GM11168 (cell line): ENCODE measurements around the gene NMNAT3.

ENCODE experiments used
- in situ Hi-C: fragments of 300-500 bp; cut with MboI; formaldehyde crosslinking; loops from one replicate; pipeline ENCODE4 v1.12.0; 2022; ENCODE audit warnings: low sequenced_read_pairs; ENCODE audit not compliant: unreplicated experiment

Gene NMNAT3

DNA sequence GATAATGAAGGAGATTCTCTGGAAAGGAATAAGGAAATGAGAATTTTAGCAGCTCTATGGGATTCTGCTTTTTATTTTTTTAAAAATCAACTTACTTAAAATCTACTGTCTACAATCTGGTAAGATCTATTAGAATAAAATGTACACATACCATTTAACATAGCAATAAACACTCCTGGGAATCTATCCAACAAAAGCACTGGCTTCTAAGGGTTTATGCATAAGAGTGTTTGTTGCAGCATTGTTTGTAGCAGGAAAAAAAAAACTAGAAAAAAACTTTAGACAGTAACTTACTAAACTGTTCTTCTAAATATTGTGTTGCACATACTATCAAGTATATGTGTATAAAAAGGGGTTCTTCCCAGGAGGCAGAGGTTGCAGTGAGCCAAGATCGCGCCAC, 122.5 kb downstream of the NMNAT3 start:
- in situ Hi-C loops = no loop called here

GRCh38 chr3:139554628-139555027, 123.1 kb downstream of the NMNAT3 start:
- in situ Hi-C loops = no loop called here

- in situ Hi-C loops = no loop called here
Measured at GRCh38 chr3:139552632-139553365, 125.0 kb downstream of the NMNAT3 start.

DNA sequence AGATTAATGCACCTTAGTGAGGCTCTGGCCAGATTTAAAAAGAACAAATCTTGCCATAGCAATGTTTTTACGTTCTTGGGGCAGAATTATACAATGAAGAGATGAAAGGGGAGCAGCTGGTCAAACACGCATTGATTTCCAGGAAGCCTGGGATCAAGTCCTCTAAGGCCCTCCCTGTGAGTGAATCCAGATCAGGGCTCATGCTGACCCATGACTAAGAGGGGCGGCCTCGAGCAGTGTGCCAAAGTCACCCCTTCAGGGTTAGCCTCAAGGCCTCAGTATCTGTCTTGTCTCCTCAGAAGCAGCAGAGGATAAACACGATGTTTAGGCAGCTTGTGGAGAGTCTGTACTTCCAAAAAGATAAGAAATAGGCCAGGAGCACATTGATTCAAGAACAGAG, 129.0 kb downstream of the NMNAT3 start:
- in situ Hi-C loops = loop anchor here (10.0 kb wide), 1 partner anchor 124 kb away; no protein-coding TSS in a partner anchor

DNA sequence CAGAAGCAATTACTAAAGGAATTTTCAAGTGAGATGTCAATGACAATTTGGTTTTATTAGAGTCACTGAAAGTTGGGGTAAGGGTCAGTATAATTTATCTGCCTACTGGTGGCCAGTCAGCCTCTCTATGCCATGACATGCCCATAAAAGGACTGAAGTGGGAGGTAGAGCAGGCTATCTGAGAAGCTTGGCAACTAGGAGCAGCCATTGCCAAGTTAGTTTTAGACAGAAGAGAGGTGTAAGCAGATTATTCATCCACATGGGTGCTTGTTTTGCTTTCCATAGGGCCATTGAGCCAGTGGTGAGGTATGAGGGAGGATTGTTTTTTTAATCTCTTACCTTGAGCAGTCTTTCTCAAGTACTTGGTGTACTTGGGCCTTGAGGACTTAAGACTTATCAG, 130.1 kb downstream of the NMNAT3 start:
- in situ Hi-C loops = loop anchor here (10.0 kb wide), 1 partner anchor 123 kb away; no protein-coding TSS in a partner anchor

- in situ Hi-C loops = loop anchor here (10.0 kb wide), 1 partner anchor 122 kb away; no protein-coding TSS in a partner anchor
Measured at GRCh38 chr3:139546772-139547171, 131.0 kb downstream of the NMNAT3 start.

DNA sequence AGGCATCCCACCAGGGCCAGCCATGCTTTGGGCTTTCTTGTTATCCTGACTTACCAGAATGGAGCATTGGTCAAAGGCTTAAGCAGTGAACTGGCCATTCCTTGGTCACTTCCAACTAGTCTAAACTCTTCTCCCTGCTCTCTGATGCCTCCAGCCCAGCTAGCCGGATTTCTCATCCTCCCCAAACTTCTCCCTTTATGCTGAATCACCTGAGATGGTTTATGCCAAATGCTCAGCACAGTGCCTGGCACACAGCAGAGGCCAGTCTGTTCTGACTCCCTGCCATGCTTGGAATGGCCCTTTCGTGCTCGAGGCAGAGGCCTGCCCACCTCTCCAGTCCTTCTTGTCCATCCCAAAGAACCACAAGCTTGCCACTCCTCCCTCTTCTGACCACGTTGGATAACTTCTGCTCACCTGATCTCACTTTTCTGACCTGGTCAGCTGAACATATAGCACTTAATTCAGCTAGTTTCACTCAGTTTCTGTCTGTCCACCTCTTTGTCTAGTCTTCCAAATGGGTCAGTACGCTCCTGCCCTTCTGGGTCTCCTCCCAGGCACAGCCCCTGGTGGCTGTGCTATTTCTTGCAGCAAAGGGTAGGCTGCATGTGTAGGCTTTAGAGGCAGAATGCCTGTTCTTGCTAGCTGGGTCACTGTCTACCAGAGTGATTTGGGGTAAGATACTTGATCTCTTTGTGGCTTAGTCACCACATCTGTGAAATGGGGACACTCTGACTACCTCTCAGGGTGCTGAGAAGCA, 136.1 kb downstream of the NMNAT3 start:
- in situ Hi-C loops = loop anchor here (10.0 kb wide), 1 partner anchor 117 kb away; no protein-coding TSS in a partner anchor

GRCh38 chr3:139540651-139541531, 136.9 kb downstream of the NMNAT3 start:
- in situ Hi-C loops = loop anchor here (10.0 kb wide), 1 partner anchor 116 kb away; no protein-coding TSS in a partner anchor

- in situ Hi-C loops = no loop called here
Measured at GRCh38 chr3:139538733-139539132, 139.0 kb downstream of the NMNAT3 start.

- in situ Hi-C loops = no loop called here
Measured at GRCh38 chr3:139537795-139538621, 139.8 kb downstream of the NMNAT3 start.

GRCh38 chr3:139537361-139537760, 140.4 kb downstream of the NMNAT3 start:
- in situ Hi-C loops = no loop called here

GRCh38 chr3:139534992-139535879, 142.5 kb downstream of the NMNAT3 start:
- in situ Hi-C loops = no loop called here

- in situ Hi-C loops = no loop called here
Measured at GRCh38 chr3:139534455-139534812, 143.3 kb downstream of the NMNAT3 start.

GRCh38 chr3:139533781-139534454, 143.9 kb downstream of the NMNAT3 start:
- in situ Hi-C loops = no loop called here

GRCh38 chr3:139532976-139533375, 144.8 kb downstream of the NMNAT3 start:
- in situ Hi-C loops = no loop called here

GRCh38 chr3:139530717-139531116, 147.1 kb downstream of the NMNAT3 start:
- in situ Hi-C loops = no loop called here

DNA sequence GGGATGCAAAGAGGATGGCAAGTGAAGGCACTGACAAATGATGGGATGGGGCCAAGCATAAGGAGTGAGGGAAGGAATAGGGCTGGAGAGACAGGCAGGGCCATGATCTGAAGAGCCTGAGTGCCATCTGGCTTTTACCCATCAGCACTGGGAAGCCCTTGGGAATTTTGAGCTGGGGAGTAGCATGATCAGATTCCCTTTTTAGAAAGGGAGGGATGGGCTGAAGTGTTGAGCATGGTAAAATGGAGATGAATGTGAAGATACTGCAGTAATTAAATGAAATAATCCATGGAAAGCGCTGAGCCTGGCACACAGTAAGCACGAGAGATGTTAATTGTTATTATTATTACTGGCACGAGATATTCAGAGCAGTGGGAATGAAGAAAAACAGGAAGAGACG, 148.1 kb downstream of the NMNAT3 start:
- in situ Hi-C loops = no loop called here

DNA sequence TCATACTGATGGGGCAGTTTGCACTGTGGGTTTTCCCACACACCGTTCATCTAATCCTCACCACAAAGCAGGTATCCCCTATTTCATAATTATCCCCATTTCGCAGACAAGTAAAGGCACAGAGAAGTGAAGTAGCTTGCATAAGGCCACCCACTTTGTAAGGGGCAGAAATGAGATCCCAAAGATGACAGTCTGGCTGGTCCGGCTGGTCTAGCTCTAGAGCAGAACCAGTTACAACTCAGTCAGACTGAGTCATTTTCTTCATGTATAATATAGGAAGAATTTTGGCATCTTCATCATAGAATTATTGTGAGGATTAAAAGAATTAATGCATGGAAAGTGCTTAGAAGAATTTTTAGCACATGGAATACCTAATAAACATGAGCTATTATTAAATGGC, 148.8 kb downstream of the NMNAT3 start:
- in situ Hi-C loops = no loop called here
